GM12801 (cell line): Measurements from ENCODE around the gene KCNJ4.

Experiments used
- CTCF ChIP-seq: IDR thresholded peaks from one replicate; pipeline ENCODE4 v1.5.1; 2011; ENCODE audit warnings: control low read depth; ENCODE audit not compliant: insufficient read length; ENCODE audit errors: extremely low read depth

KCNJ4 gene

DNA sequence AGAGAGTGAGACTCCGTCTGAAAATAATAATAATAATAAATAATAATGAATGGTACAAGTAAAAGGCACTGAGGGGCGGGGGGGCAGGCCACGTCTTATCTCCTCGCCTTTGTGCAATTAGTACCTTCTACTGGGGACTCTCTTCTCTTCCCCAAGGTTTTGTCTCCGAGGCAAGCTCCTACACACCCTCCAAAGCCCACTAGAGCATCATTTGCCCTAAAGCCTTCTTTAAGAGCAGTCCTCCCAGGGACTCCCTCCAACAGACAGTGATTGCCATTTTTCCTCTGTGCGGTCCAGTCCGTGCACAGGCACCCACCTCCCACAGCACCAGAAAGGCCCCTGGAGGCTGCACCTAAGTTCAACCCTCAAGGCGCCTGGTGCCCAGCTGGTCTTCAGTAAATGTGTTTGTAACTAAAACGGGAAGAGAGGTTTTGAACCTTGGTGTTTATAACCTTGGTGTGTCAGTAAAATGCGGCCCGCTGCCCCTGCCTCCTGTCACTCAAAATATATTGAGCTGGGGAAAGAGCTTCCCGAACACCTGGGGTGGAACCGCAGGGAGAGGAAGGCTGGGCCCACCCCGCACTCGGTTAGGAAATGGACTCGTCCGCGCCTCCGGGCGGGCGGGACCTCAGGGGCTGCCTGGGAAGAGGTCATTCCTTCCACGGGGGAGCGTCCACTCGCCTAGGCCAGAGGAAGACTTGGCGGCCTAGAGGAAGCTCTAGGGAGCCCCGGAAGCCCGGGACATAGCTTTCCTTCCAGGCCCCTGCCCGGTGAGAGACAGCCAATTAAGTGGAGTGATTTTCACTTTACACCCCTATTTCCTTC lies 8.2 kb upstream of the KCNJ4 start:
- TF ChIP-seq CTCF = no peak

GRCh38 chr22:38461414-38462081 lies 6.5 kb upstream of the KCNJ4 start:
- no peak for TF ChIP-seq CTCF

GRCh38 chr22:38461057-38461413 lies 6.0 kb upstream of the KCNJ4 start:
- TF ChIP-seq CTCF = no peak

DNA sequence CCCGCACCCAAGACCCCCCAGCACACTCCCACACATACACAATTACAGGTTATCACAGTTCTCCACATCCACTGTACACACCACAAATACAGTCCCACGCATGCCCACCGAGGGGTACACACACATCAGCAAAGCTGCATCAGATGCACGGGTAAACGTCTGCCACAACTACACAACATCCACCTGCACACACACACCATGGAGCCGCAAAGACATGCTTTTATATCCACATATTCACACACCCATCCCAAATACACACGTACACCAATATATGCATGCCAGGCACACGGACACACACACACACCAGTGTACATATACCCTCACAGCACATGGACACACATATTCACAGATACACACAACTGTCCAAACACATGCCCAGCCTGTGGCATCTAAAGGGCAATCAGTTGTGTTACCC lies 5.4 kb upstream of the KCNJ4 start:
- TF ChIP-seq CTCF = no peak

GRCh38 chr22:38456841-38457699 lies 2.1 kb upstream of the KCNJ4 start:
- TF ChIP-seq CTCF = no peak

DNA sequence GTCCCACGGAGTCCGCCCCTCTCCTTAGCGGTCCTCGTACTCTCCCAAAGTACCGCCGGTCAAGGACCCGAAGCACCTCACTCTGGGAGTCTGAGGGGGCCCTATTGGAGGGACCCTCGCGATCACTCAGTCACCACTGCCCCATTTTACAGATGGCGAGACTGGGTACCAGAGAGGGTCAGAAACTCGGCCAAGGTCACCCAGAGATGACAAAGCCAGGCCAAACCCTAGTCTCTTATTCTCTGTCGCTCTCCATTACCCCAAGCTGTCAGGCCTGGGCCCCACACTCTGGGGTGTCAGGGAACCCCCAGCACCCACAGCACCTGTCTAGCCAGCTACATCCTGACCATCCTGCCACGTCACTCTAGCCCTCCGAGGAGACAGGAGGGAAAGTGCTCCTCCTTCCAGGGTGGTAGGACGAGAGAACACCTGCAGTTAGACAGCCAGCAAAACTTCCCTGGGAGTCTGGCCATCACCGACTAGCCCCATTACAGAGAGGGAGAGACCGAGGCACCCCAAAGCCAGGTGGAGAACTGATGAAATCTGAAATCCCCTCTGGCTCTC lies 1.4 kb upstream of the KCNJ4 start:
- TF ChIP-seq CTCF = no peak

DNA sequence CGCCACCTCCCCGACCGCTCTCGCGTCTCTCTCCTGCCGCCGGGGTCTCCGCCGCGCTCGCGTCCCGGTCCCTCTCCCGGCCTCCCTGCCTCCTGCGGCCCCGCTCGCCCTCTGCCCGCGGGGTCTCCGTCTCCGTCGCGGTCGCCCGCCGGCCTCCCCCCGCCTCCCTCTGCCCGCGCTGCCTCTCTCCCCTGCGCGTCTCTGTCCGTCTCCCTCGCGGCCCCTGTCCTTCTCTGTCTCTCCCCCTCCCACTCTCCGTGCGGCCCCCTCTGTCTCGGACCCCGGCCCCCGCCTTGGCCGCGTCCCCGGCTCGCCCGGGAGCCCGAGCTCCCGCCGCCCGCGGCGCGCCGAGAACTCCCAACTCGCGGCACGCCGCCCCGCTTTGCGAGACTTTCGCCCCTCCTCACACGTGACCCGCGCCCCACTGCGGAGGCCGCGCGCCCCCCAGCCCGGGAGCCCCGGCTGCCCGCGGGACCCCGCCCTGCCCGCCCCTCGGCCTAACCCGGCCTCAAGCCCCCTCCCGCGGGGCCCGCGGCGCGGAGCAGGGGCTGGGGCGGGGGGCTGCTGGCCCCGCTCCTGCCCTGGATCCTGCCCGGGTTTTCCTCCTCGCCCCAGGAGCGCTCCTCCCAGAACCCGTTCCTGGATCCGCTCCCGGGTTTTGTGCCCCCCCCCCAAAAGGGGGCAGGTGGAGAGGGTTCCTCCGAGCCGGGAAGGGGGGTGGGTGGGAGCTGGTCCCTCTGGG lies 702 bp upstream of the KCNJ4 start:
- no peak for TF ChIP-seq CTCF
